OCI-LY7 (cell line): ENCODE data around the gene PLK5. TPM values are rescaled to one million over a fixed set of nuclear protein-coding genes. Genes with fewer than 3 reads are reported as not detected.

Experiments used
- BruUV-seq: library from RNA; stranded (reverse); fragments of 400-500 nt; replicated peaks from 2 replicates; lab custom pipeline; 2021; lab: Mats Ljungman, UMichigan
- CTCF ChIA-PET: fragments of 300-600 bp; sonication (Branson Sonifier 250); formaldehyde crosslinking; loops from one replicate; lab custom pipeline; 2022; ENCODE audit warnings: antibody characterized with exemption; ENCODE audit not compliant: unreplicated experiment; lab: Charles Lee
- POLR2A ChIA-PET: fragments of 300-600 bp; sonication (Branson Sonifier 250); formaldehyde crosslinking; loops from one replicate; lab custom pipeline; 2022; ENCODE audit warnings: antibody characterized with exemption; lab: Charles Lee
- DNase-seq: peaks from one replicate; pipeline ENCODE4 v3.0.0-alpha.2; 2015; ENCODE audit warnings: low spot score
- H2AFZ ChIP-seq: fragments of 200-600 bp; sonication (generic), shearing (Covaris generic); 2 replicates; pipeline ENCODE4 v1.6.1; 2014; ENCODE audit warnings: mild to moderate bottlenecking, antibody characterized with exemption, low read length, moderate library complexity
- H3K27ac ChIP-seq: fragments of 200-600 bp; sonication (generic); 2 replicates; pipeline ENCODE4 v1.5.1; 2014; ENCODE audit warnings: mixed run types, low read depth, mild to moderate bottlenecking, moderate library complexity, low read length, inconsistent platforms; ENCODE audit not compliant: poor library complexity, severe bottlenecking
- H3K36me3 ChIP-seq: fragments of 200-600 bp; sonication (generic); 2 replicates; pipeline ENCODE4 v1.6.1; 2014; ENCODE audit warnings: mild to moderate bottlenecking, antibody characterized with exemption, low read length, moderate library complexity, mixed read lengths; ENCODE audit not compliant: insufficient read depth
- H3K4me1 ChIP-seq: fragments of 200-600 bp; sonication (generic); 2 replicates; pipeline ENCODE4 v1.5.1; 2014; ENCODE audit warnings: mild to moderate bottlenecking, low read length; ENCODE audit not compliant: insufficient read depth, poor library complexity, severe bottlenecking
- H3K4me2 ChIP-seq: fragments of 200-600 bp; sonication (generic); 2 replicates; pipeline ENCODE4 v1.6.1; 2014; ENCODE audit warnings: mild to moderate bottlenecking, low read length
- H3K4me3 ChIP-seq: fragments of 200-600 bp; sonication (generic); 2 replicates; pipeline ENCODE4 v1.5.1; 2014; ENCODE audit warnings: mild to moderate bottlenecking, low read depth, low read length; ENCODE audit not compliant: poor library complexity, severe bottlenecking
- H3K79me2 ChIP-seq: fragments of 200-600 bp; sonication (generic); 2 replicates; pipeline ENCODE4 v1.6.1; 2016; ENCODE audit warnings: low read depth, mild to moderate bottlenecking, low read length, moderate library complexity, mixed read lengths; ENCODE audit not compliant: insufficient read depth
- H3K9me2 ChIP-seq: fragments of 200-600 bp; sonication (generic); 2 replicates; pipeline ENCODE4 v1.6.1; 2016; ENCODE audit warnings: mild to moderate bottlenecking, low read length, mixed read lengths; ENCODE audit not compliant: insufficient read depth
- H3K9me3 ChIP-seq: fragments of 200-600 bp; sonication (generic); 2 replicates; pipeline ENCODE4 v1.6.1; 2014; ENCODE audit warnings: mild to moderate bottlenecking, mixed run types, low read length, mixed read lengths
- H4K20me1 ChIP-seq: fragments of 200-600 bp; sonication (generic); 2 replicates; pipeline ENCODE4 v1.6.1; 2014; ENCODE audit warnings: mild to moderate bottlenecking, antibody characterized with exemption, low read length, moderate library complexity, mixed read lengths; ENCODE audit not compliant: insufficient read depth
- CTCF ChIP-seq: fragments of 200-600 bp; sonication (generic); conservative IDR thresholded peaks from 2 replicates; pipeline ENCODE4 v1.5.1; 2014; ENCODE audit warnings: mild to moderate bottlenecking, antibody characterized with exemption, low read length, moderate library complexity, mixed read lengths
- EZH2phosphoT487 ChIP-seq: fragments of 200-600 bp; sonication (generic); IDR thresholded peaks from 2 replicates; pipeline ENCODE4 v1.6.1; 2018; ENCODE audit warnings: low read depth, borderline replicate concordance, mild to moderate bottlenecking, mixed run types, antibody characterized with exemption, low read length, moderate library complexity, mixed read lengths
- intact Hi-C: fragments of 100-400 bp; cut with micrococcal nuclease; formaldehyde crosslinking; loops from one replicate; pipeline ENCODE4 v1.10.0; 2022; ENCODE audit not compliant: unreplicated experiment
- total RNA-seq, 2 experiments: library from RNA; depleted of rRNA in 1 of 2; stranded (reverse); fragments of >200 nt in 1 of 2; shearing (Covaris generic) in 1 of 2; gene quantifications; 2 replicates each; pipeline ENCODE4 v1.2.3, GENCODE V29; 2014 to 2022

PLK5 gene
- total RNA-seq, 2 experiments from 2014 or later, result 0.17 TPM; not detected in 1

- intact Hi-C loops, result no loop called here
- ChIA-PET POLR2A (no interaction called here), CTCF (no interaction called here)
- Histone ChIP-seq H3K36me3 (no peaks in the 10 kb centered on the region), H2AFZ (no peak overlapping the region), H3K4me3 (no peak overlapping the region), H4K20me1 (no peaks in the 10 kb centered on the region), H3K9me2 (no peaks in the 10 kb centered on the region), H3K4me2 (no peak overlapping the region), H3K9me3 (no peaks in the 10 kb centered on the region), H3K27ac (no peak overlapping the region), H3K4me1 (no peaks in the 10 kb centered on the region), H3K79me2 (no peaks in the 10 kb centered on the region)
- DNase-seq, result no peak
- BruUV-seq, result no TSS peak
- no peak for TF ChIP-seq CTCF
- TF ChIP-seq EZH2phosphoT487, result no peak
Observed at GRCh38 chr19:1526066-1526778, 2.3 kb downstream of the PLK5 start.

- no TSS peak for BruUV-seq
- no peak for TF ChIP-seq EZH2phosphoT487
- no peak for TF ChIP-seq CTCF
- Histone ChIP-seq H2AFZ (no peak overlapping the region), H3K27ac (no peak overlapping the region), H3K79me2 (no peaks in the 10 kb centered on the region), H4K20me1 (no peaks in the 10 kb centered on the region), H3K36me3 (no peaks in the 10 kb centered on the region), H3K4me1 (no peaks in the 10 kb centered on the region), H3K4me2 (no peak overlapping the region), H3K9me3 (no peaks in the 10 kb centered on the region), H3K4me3 (no peak overlapping the region), H3K9me2 (no peaks in the 10 kb centered on the region)
- ChIA-PET CTCF (no interaction called here), POLR2A (interaction anchor here (0.9 kb wide), 1 partner anchor 24 kb away, joined by 3 read pairs; no protein-coding TSS in a partner anchor)
- no peak for DNase-seq
- intact Hi-C loops, result no loop called here
Observed at GRCh38 chr19:1526979-1527649, 3.2 kb downstream of the PLK5 start.
